Activated CD8-positive, alpha-beta memory T cell treated with anti-CD3 and anti-CD28 coated beads for 4 hours (primary cell): ENCODE results near the gene ZBTB5.
A peak's percentile ranks its signal among the peaks of the same experiment; 100 is the strongest.

Experiments
- DNase-seq, 2 donors: peaks; one replicate each; pipeline ENCODE4 v3.0.0-alpha.2; 2020; ENCODE audit warnings: low read depth in 2 of 2

Gene ZBTB5

GRCh38 chr9:37424204-37424685, 41.0 kb downstream of the ZBTB5 start:
- DNase-seq, result no peak

- no peak for DNase-seq
Measured at GRCh38 chr9:37423508-37423907, 41.7 kb downstream of the ZBTB5 start.

- peak; percentile 76 to 84 for DNase-seq
Measured at GRCh38 chr9:37422289-37423104, 42.8 kb downstream of the ZBTB5 start, which contains the start of gene GRHPR. GRHPR (plus strand) TSS chr9:37422696; CDS start chr9:37422751, 55 bp downstream.

DNA sequence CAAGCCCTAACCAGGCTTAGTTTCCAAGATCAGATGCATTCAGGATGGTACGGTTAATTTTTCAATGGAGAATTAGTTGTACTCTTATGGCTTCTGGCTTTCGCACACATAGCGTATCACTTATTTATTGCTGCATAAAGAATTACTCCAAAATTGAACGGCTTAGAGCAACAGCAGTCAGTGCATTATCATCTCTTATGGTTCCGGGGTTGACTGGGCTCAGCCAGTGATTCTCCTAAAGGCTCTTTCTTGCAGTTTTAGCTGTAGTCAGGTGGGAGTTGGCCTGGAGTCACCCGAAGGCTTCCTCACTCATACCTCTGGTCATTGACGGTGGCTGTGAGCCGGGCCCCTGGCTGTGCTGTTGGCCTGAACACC, 43.3 kb downstream of the ZBTB5 start:
- no peak for DNase-seq

GRCh38 chr9:37420271-37421215, 44.7 kb downstream of the ZBTB5 start:
- DNase-seq, result no peak

DNA sequence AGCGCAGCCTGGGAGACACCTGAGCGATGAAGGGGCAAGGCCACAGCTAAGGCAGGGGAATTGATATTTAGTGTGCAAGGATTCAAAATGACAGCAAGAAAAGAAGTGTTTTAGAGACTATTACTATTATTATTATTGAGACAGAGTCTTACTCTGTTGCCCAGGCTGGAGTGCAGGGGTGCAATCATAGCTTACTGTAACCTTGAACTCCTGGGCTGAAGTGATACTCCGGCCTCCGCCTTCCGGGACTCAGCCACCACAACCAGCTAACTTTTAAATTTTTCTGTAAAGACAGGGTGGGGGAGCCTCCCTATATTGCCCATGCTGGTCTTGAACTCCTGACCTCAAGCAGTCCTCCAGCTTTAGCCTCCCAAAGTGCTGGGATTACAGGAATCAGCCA, 46.0 kb downstream of the ZBTB5 start:
- DNase-seq, result no peak

GRCh38 chr9:37417857-37418618, 47.2 kb downstream of the ZBTB5 start:
- no peak for DNase-seq

DNA sequence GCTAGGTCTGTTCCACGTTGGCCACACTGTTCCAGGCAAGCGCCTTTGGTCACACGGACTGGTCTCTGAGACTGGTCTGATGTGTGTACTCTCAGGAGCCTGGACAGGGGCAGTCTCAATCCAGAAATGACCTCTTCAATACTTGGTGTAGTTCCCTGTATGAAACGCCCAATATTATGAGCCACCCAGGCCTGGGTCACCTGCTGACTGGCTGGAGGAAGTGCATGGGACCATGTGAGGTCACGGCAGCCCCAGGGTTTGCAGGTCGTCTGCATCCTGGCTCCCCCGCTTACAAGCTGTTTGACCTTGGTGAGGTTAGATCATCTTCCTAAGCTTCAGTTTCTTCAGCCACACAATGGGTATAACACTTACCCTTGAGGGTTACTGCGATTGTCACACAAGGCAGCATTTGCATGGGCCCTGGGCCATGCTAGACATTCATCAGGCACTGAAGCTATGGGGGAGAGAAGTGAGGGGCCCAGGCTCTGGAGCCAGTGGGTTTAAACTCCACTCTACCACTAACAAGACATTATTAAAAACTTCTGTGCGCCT, 47.9 kb downstream of the ZBTB5 start:
- DNase-seq, result no peak

GRCh38 chr9:37415011-37415719, 50.1 kb downstream of the ZBTB5 start:
- DNase-seq, result peak; percentile 47 to 53

DNA sequence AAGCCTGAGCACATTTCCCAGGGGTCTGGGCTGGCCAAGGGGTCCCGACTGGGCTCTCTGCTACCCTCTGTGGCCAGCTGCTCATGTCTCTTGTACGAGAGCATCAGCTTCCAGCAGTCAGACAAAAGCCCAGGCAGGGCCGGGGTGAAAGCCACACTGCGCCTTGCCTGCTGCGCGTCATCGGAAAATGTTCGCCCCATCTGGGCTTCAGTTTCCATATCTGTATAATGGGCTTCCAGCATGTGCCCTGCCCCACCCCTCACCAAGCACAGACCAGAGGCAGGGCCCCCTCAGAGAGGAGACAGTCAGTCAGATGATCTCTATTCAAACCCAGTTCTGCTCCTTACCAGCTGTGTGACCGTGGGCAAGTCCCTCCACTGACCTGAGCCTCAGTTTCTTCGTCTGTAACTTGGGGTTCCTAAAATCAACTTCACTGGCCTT, 50.7 kb downstream of the ZBTB5 start:
- DNase-seq, result no peak

GRCh38 chr9:37413311-37413710, 51.9 kb downstream of the ZBTB5 start:
- DNase-seq, result no peak

DNA sequence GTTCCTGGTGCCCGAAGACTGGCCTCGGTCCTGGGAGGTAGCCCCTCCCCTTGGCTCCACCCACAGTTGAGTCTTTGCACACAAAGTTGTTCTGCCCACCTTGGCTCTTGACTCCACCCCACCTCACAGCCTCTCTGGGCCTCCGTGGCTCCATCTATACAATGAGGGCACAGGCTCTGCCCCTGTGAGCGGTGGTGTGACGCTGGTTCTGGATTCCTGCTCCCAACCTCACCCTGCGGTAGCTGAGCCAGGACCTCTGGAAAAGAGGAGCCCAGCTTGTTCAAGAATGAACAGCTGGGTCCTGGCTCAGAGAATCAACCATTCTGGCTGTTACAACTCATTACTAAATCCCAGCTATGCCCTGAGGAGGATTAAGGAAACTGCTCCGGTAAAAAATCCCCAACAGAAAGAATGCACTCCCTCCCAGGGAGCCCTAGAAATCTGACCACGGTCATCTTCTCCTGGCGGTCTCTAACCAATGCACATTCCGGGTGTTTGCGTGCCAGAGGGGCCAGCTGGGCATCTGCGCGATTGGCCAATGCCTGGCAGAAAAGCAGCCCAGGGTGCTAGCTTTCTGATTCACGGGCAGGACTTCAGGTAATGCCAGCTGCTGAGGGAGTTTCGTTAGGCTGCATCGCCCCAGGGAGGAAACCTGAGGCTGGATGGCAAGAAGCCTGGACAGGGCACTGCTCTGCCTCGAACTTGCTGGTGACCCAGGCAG, 52.7 kb downstream of the ZBTB5 start:
- DNase-seq, result no peak

- no peak for DNase-seq
Measured at GRCh38 chr9:37410969-37411785, 54.1 kb downstream of the ZBTB5 start.

DNA sequence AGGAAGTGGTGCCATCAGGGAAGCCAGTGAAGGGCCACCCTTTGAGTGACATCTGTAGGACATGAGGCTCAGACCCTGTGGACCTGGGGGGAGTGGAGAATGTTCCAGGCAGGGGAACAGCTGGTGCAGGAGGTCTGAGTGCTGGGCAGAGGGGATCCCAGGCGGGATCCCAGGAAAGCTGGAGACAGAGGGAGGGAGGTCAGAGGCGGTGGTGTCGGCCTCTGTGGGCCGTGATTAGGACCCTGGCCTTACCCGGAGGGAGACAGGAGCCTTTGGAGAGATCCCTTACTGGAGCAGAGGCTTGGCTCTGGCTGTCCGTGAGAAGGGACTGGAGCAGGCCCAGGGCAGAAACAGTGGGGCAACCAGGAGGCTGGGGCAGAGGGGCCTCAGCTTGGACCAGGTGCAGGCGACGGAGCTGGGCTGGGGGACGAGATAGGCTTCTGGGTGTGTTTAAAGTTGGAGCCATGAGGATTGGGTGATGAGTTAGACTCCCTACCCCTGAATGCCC, 54.8 kb downstream of the ZBTB5 start:
- DNase-seq, result no peak

GRCh38 chr9:37408933-37409710, 56.1 kb downstream of the ZBTB5 start:
- peak; percentile 13 to 56 for DNase-seq

DNA sequence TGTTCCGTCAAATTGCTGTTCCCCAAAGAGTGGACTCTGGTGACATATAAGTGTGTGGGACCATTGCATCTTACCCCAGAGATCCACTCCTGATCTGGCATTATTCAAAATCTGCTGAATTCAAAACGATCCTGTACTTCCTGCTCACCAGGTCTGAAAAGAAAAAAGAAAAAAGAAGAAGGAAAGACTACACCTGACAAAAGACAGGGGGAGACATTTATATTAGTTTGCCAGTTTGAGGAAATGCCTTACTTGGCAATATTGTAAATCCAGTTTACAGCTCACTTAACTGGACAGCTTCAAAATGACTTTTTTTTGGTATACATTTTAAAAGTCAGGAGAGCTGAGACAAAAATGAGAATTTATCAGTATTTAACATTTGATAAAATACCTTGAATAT, 57.8 kb downstream of the ZBTB5 start:
- no peak for DNase-seq

DNA sequence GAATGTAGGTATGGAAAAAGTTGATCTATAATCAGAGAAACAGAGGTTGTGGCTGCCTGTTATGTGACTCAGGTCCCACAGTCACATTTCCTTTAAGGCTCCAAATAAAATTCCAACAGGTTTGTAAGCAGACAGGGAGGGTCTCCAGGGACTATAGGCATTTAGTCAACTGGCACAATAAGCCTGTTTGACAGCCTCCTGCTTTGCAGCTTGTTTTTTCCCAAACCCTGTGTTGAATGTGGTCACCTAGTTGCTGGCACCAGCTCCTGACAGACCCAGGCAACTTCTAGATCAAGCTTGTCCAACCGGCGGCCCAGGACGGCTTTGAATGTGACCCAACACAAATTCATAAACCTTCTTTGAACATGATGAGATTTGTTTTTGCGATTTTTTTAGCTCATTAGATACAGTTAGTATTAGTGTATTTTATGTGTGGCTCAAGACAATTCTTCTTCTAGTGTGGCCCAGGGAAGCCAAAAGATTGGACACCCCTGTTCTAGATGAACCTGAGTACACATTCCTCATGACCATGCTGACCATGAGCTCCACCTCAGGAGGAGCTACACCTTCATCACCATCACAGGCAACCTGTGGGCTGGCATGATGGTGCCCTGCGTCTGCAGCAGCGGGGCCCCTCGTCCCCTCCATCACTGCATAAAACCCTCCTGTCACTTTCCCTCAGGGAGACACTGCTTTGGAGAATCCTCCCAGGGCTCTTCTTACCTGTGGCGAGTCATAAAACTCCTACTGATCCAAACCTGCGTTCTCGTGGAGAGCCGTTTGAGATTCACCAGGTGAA, 58.4 kb downstream of the ZBTB5 start:
- no peak for DNase-seq
